Pons (tissue), 1 donor: ENCODE results near the gene NUDT4.
A peak's percentile ranks its signal among the peaks of the same experiment; 100 is the strongest.

ENCODE experiments used
- DNase-seq: peaks from one replicate; pipeline ENCODE4 v3.0.0-alpha.2; 2016; ENCODE audit warnings: low spot score

The NUDT4 gene

DNA sequence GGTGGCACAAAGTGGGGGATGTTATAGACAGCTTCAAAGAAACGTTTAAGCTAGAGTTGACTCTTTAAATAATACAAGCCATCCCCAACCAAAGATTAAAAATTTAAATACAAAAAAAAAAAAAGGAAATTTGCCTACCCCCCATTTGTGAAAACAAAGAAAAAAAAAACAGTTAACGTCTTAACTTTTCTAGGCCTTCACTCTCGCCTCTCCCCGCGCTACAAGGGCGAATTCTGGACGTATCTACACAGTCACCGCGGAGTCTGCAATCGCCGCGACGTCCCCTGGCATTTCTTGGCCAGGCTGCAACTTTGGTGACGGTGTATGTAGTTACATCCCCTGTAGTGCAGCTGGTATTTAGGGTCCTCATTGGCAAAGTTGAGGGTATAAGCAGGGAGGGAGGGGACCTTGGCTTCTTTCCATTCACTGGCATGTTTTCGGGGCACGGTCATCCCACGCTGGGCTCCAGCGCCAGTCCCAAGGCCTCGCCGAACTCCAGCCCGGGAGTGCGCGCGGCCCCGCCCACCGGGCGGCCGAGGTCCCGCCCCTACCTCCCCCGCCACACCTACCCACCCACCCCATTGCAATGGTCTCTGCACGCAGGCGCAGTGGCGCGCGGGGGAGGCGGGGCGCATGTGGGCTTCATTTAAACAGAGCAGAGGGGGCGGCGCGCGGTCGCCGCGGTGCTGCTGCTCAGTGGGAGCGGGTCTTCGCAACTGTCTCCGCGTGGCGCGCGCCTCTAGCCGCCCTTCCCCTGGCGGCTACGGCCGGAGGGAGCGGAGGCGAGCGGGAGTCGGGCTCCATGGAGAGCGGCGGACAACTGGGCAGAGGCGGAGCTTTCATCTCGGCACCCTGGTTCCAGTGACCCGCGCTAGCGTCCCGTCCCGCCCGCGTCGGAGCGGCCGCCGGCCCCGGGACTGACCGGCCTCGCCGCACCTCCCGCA is at the start of gene NUDT4:
Gene NUDT4, plus strand, starts transcription at position 674 of the 944 bp plus-strand sequence. CDS start 398 bp downstream, outside the sequence.
- peak; percentile 91 for DNase-seq

DNA sequence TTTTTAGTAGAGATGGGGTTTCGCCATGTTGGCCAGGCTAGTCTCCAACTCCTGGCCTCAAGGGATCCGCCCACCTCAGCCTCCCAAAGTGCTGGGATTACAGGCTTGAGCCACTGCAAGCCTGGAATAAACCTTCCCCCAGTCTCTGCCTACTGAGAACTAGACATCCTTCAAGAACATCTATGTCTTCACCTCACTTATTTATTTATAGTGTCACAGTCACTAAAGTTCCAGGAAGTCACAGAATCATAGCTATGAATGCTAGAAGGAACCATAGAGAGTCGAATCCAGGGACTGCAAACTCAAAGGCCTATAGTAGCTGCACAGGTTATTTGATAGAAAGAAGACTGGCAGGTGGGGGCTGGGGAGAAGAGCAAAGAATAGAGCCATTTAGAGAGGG is 44.7 kb upstream of the NUDT4 start:
- no peak for DNase-seq

DNA sequence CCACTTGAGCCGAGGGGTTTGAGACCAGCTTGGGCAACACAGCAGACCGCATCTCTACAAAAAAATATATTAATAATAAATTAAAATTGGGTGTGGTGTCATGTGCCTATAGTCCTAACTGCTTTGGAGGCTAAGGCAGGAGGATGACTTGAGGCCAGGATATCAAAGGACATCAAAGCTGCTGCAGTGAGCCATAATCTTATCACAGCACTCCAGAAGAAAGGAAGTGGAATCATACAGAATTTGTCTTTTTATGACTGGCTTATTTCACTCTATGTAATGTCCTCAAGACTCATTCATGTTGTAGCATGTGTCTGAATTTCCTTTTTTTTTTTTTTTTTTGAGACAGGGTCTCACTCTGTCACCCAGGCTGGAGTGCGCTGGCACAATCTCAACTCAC is 43.9 kb upstream of the NUDT4 start:
- no peak for DNase-seq

DNA sequence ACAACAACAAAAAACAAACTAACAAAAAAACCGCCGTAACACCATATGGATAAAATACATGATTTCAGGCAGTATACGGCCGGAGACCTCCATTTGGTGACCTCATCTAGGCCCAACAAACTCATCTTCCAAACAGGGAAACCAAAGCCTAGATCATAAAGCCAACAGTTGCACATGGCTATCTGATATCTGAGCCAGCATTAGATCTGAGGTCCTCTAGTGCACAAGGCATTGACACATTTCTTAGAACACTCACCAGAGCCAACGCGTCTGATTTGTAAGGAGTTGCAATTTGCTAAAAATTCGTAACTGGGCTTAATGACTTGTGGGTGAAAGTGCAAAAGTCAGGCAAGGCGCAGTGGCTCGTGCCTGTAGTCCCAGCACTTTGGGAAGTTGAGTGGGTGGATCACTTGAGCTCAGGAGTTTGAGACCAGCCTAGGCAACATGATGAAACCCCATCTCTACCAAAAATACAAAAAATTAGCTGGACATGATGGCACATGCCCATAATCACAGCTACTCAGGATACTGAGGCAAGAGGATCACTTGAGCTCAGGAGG is 42.0 kb upstream of the NUDT4 start:
- no peak for DNase-seq

DNA sequence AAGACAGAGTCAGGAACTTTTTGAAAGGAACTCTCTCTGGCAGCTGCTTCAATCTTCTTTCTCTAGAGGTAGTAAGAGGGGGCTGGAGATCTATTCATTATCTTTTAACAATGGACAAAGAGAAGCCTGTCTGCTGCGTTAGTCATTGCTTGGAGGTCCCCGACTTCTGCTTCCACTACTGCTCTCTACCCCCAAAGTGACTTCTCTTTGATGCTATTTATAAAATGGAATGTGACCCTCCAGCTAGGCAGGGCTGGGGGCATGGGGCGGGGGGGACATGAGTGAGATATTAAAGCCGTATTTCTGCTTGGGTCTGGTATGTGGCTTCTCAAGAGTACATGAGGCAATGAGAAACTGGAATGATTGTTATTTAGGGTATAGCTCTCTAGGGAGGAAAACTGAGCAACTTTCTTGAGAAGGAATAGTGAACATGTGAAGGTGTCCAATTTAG is 41.4 kb upstream of the NUDT4 start:
- DNase-seq = no peak

DNA sequence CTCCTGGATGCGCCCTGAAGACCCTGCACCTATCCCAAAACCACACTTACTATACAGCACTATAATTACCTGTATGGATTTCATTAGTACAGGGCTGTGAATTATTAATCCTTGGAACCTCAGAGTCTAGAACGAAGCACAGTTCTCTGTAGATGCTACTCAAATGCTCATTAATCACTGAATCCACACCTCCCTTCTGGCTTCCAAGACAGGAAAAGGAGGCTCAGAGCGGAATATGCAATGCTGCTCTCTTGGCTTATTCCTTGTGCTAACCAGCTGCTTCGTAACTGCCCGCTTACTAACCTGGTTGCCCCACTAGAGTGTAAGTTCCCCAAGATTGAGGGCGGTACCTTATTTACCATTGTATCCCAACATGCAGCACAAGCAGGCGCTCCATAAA is 39.1 kb upstream of the NUDT4 start:
- no peak for DNase-seq

DNA sequence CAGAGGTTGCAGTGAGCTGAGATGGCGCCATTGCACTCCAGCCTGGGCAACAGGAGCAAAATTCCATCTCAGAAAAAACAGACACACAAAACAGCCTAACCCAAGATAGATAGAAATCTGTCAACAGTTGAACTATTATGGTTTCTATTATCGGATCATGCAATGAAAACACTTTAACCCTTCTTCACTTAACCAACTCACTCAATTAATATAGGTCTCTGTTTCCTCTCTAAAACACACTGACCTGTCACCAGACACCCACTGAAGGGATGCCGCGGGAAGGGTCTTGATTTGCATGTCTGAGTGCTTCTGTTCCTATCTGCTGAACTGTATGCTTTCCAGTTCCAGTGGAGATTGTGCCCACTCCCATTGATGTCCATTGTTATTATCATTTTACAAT is 38.0 kb upstream of the NUDT4 start:
- DNase-seq = no peak

DNA sequence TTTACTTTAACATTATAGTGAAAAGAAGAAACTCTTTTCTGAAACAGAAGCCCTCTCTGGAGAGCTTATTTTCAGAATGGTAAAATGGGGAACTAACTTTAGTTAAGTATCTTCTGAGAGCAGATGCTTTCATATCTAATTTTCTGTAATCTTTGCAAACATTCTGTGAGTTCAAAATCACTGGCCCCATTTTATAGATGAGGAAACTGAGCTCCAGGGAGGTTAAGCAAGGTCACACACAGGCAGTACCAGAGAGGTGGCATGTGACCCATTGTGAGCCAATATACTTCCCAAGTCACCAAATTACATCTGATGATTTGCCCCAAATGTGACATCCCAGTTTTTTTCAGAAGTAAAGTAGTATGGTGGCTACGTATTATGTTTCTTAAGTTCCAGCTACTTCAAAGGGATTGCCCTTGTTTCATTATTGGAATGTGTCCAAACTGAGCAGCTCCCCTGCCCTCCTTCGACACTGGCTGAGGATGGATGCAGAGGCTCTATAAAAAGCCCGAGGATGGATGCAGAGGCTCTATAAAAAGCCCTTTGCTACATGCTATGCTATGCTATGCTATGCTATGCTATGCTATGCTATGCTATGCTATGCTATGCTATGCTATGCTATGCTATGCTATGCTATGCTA is 36.2 kb upstream of the NUDT4 start:
- no peak for DNase-seq

DNA sequence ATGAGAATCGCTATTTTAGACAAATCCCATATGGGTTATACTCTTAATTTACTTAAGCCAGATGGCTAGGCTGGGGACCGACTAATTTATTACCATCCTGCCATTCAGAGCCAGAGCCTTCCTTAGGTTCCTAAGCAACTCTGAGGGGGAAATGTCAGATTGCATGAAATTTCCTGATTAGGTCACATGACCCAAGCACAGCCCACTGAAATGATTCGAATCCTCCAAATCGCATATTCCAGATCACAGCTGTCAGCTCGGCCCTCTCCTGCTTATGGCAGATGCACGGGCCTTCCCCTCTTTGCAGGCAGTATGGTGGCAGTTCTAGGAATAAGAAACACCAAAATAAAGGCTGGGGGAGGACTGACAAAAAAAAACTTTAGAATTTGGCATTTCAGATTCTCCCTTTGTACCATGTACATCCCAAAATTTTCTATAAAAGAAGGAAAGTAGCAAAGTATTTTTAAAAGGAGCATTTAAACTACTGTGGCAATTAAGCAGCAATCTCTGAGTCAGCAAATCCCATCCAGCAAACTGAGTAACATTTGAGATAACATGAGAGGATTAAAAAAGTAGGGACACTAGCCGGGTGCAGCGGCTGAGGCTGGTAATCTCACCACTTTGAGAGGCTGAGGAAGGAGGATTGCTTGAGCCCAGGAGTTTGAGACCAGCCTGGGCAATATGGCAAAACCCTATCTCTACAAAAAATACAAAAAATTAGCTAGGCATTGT is 30.5 kb upstream of the NUDT4 start:
- no peak for DNase-seq

DNA sequence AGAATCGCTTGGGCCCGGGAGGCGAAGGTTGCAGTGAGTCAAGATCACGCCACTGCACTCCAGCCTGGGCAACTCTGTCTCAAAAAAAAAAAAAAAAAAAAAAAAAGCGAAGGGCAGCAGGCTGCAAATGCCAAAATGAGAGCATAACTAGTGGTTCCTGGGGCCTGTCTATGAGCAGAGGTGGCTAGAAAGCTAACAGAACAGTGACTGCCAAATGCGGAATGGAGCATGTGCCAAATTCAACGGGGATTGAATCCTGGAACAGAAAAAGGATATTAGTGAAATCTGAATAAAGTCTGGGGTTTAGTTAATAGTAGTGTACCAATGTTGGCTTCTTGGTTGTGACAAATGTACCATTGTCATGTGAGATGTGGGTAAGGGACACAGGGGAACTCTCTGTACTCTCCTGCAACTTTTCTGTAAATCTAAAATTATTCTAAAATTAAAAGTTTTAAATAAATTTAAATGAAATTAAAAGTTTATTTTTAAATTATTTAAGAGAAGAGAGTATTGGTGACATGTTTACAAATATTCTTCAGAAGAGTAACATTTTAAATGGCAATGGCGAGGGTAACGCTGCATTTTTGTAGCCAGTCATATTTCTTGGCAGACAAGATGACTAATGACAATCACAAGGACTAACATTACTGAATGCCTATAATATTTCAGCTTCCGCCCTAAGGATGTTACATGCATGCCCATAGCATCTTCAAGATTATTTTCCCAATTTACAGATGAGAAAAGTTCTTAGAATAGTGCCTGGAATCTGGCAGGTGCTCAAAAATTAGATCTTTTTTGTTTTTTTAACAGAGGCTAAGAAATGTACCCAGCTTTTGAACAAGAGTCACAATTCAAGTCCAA is 28.9 kb upstream of the NUDT4 start:
- no peak for DNase-seq

DNA sequence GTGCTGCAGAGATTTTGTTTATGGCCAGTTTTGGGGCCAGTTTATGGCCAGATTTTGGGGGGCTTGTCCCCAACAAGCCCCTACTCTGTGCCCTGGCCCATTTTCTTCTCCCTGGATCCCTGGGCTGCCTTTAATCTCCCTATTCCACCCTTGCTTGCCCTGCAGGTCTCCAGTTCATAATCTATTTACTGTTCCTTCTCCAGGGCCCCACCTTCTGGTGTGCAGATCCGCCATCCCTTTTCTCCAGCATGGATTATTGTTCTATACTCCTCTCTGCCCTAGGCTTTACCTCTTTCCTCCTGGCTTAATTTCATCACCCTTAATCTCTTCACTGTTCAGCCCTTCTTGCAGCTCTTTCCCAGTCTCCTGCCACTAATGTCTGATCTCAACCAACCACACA is 26.0 kb upstream of the NUDT4 start:
- DNase-seq = no peak

DNA sequence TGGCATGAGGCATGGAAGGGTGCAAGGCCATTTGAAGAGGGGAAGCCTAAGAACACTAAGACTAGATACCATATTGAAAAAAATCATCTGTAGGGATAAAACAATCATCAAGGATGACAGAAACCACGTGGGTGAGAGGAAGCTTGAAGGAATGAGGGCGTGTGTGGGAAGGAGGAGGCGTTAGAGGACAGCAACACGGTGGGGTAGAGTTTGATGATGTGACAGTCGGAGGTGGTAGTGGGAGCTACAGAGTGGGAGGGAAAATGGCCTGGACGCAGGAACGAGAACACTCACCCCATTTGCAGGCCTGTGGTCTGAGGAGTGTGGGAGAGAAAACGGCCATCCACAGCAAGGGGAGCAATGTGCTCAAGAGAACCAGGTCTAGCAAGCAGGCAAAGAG is 25.4 kb upstream of the NUDT4 start:
- DNase-seq = no peak

DNA sequence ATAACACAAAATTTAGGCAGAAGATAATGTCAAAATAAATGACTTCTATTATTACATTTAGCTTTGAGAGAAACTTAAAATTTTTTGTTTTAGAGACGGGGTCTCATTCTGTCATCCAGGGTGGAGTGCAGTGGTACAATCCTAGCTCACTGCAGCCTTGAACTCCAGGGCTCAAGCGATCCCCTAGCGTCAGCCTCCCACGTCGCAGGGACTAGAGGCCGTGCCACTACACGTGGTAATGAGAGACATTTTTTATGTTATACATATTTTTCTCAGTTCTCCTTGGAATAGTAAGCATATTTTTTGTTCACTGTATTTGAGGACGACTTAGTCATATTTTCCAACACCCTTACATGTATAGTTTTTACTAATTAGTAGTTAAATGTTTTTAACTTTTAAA is 21.5 kb upstream of the NUDT4 start:
- no peak for DNase-seq

DNA sequence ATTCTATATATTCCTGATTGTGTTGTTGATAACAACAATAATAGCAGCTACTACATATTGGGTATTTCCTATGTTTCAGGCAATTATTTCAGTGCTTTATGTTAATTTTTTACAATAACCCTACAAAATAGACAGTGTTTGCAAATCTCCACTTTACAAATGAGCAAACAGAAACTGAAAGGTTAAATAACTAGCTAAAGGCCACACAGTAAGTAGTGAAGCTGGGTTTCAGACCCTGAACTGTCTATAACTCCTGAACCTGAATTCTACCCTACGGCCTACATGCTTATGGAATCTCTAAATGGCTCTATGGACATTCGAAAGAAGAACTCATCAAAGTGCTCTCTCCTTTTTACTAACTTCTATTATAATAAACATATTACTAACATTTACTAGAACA is 19.7 kb upstream of the NUDT4 start:
- DNase-seq = no peak

DNA sequence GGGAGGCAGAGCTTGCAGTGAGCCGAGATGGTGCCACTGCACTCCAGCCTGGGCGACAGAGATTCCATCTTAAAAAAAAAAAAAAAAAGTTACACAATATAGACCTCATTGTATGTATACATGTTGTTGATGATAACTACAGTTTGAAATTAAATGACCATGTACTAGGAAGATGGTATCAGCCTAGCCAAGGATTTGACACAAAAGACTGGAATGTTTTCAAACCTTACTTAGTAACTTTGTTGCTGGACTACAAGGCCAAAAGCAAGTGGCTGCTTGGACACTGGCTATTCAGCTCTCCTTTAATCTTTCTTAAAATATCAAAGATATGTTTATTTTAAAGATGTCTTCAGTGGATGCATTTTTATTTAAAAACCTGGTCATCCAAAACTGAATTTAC is 18.9 kb upstream of the NUDT4 start:
- DNase-seq = no peak

DNA sequence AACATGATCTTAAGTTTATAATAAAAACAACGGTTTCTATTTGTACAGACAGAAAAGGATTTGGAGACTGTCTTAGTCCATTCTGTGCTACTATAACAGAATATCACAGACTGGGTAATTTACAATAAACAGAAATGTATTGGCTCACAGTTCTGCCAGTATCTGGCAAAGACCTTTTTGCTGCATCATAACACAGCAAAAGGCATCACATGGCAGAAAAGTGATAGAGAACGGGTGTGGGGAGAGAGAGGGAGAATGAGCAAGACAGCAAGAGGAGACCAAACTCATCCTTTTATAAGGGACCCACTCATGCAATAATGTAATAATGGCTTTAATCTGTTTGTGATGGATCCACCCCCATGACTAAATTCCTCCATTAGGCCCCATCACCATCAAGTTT is 17.0 kb upstream of the NUDT4 start:
- DNase-seq = no peak

DNA sequence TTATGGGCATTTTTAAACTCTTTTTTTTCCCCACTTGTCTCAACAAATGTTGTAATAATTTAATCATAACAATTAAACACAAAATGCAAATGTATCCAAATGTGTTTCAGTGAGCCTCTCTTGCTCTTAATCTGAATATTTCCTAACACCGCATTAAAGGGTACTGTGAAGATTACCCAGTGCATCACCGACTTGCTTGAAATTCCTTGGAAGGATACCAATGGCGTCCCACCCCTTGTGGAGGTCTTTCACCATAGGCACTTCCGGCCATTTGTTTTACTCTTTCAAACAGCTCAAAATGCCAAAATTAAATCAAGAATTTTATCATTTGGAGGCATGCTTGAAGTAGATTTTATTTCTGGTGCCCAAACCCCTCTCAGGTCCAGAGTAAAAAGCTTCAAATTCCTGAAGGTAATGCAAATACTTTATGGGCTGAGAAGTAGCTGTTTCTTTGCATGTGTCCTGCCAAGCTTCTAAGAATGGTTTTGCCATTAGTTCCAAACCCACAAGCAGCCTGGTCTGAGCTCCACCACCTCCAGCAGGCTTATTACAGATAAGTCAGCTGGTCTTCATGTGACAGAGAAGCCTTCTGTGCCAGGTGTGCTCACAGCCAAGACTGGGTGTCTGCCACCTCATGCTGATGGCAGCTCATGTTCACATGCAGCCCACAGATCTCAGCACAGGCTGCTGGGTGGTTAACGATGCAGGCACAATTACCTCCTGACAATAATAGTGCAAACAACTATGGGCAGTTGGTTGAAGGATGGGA is 16.4 kb upstream of the NUDT4 start:
- no peak for DNase-seq

DNA sequence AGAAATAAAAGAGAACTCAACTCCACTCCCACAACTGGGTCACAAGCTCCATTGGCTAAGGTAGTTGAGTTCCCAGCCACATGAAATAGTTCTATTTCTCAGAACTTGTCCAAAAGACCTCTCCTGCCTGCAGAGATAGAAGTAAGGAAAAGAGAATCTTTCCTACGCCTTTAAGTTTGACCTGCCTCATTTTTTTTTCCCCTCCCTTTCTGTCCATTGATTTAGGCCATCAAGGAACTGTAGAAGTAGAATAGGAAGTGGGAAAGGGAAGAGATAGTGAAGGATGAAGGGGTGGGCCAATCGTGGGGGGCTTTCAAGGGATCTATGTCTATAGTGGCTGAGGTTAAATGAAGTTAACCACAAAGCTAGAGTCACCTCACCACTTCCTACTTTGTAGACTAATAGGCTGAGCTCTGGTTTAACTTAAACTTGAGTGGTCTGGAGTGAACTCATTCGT is 13.9 kb upstream of the NUDT4 start:
- DNase-seq = no peak

DNA sequence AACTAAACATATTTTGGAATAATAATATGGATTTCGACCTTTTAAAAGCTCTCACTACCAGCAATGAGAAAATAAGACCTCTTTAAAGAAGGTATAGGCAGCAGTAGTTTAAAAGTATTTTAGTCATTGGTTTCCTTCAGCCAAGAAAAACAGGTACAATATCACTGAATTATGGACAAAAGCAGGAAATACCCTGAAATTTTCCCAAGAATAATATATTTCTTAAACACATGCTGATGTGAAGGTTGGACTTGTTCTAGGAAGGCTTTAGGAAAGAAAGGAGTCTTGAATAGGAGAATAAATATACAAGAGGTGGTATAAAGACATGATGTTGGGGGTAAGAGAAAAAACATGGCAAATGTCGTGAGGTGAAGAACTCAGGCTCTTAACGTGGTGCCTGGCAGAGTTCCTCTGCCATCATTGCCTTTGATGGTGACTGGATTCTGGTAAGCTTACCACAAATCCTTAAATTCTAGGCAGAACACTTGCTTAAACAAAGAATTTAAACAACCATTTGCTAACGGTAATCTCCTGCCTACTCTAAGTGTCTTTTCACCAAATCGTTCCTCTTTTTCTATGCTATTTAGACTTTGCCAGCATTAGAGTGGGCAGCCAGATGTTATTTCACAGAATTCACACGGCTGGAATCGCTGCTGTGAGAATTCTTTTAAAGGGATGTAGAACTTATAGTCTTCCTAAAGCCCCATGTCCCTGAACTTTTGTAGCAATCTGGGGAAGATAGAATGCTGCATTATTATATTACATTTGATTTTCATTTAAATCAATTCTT is 11.9 kb upstream of the NUDT4 start:
- no peak for DNase-seq

DNA sequence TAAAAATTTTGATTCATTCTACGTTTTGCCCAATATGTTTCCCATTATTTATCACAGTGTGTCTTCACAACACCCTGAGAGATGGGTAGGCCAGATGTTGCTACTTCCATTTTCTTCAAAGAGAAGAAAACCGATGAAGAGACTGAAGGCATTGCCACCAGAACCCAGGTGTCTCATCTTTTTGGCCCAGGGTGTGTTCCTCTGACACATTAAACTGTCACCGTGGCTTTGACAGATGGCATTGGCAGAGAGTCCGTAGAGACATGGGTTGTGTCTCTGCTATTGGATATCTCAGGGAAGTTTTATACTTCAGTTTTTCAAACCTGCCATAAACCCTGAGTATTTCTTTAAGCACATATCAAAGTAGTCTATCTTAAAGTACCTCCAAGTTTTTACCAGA is 11.3 kb upstream of the NUDT4 start:
- DNase-seq = no peak
